ENCODE results near the gene EPHA4.

Gene EPHA4

DNA sequence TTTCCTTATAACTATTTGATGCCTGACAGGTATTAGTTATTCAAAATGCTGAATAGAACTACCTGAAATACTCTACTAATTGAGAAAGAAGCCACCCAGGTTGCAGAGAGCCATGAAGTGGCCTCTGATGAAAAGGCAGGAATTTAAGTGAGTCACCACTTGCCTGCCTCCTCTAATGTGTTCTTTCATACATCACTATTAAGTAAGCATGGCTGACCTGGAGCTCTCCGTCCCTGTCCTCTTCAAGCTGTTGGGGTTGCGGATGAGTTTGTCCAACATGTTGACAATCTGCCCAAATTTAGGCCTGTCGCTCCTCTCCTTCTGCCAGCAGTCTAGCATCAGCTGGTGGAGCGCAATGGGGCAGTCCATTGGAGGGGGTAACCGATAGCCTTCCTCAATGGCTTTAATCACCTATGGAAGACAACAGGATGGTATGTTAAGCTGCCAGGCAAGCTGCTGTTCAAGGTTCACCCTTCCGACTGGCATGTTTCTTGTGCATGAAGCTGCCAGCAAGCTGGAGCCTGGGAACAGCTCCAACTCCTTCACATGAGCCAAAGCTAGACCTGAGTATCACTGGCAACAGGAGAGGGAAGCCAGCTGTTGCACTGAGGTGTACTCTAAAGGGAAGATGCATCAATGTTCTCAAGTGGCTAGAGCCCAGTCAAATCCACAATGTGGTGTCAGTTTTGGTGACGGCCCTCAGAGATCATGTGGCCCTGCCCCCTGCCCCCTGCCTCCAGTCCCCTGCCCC, 142.2 kb downstream of the EPHA4 start:
- no peak for DNase-seq

DNA sequence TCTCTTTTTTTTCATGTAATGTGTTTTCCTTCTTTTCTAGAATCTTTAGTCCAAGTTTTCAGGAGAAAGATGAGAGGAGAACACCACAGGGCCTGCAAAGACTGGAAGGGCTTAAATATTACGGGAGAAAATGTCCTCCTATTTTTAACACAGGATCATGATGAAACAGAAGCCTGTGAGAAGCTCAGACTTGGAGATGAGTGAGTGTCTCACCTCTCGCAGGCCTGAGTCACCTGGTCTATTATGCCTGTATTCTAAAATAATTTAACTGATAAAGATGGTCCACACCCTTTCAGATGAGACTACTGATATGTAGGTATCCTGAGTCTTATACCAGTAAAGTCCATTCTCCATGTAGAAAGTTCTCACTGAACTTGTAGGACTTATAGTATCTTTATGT, 143.2 kb downstream of the EPHA4 start:
- DNase-seq, result no peak

DNA sequence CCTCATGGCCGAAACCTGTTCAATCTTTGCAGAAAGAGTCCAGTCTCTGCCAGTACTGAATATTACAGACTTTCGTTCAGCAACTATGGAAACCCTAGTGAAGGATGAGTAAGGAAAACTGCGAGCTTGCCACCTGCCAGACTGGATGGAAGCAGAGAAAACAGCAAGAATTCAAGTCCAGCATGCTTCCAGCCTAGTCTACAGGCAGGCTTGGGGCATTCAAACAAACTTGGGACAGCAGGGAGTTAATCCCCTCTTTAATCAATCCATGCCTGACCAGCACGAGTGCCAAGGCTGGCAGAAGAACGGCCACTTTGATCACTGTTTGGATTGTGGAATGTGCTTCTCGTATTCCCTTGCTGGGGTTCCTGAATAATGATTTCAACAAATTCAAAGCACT, 145.2 kb downstream of the EPHA4 start:
- no peak for DNase-seq

DNA sequence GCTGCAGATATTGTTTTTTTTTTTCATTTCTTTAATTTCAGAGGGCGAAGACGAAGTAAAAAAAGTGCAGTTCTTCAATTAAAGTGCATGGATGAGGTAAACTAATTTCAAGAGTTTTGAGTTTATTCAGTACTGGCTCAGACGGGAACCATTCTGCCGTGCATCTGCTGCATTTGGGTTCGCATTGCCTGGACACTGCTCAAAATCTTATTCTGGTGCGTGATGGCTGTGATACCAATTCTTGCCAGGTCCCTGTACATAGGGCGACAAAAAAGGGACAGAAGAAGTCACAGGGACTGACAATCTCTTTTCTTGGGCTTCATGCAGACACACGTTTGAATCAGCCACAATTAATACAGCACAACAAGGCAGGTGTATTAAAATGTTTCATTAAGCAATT, 146.2 kb downstream of the EPHA4 start:
- DNase-seq, result no peak

GRCh38 chr2:221425353-221425752, 146.8 kb downstream of the EPHA4 start:
- no peak for DNase-seq

GRCh38 chr2:221423210-221423804, 148.8 kb downstream of the EPHA4 start:
- no peak for DNase-seq

DNA sequence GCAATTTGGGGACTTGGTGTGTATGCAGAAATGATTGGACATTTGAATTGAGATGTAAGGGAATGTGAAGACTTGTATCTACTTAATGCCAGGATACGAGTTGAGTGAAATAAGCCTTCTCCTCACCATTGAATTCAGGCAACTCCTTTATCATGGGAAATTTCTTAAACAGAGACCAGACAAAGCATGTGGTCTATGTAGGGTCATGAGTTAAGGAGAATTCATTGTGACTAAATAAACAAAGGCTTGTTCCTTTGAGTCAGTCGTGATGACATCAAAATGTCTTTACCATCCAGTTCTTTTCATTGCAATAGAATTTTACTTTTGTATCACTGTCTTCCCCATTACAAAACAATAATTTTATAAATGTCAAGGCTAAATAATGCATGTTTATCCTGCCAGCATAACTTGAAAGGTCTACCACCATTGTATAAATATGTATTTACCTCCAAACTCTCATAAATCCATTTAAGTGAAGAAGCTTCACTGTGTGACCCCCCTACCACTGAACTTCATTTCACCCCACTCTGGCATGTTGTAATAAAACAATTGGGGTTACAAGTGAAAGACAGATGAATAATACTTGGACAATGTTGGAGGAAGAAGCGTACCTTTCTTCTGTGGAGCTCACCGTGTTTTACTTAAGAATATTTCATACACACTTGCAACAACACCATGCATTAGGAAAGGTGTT, 149.4 kb downstream of the EPHA4 start:
- DNase-seq, result no peak

DNA sequence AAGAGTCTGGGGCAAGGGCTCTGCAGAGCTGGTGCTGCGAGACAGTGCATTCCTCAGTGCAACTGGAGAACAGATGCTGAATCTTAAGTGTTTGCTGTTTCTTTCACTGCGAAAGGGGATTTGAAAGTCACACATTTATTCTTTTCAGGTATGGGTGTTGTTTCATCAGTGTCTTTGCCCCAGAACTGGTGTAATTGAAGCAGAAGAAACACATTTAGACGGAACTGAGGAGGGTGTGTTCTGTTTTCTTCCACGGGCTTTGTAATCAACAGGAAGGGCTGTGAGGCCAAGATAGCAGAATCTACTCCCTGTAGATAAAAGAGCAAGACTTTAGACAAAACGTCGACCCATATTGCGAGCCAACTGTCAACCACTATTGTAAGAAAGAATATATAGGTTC, 151.9 kb downstream of the EPHA4 start:
- no peak for DNase-seq

DNA sequence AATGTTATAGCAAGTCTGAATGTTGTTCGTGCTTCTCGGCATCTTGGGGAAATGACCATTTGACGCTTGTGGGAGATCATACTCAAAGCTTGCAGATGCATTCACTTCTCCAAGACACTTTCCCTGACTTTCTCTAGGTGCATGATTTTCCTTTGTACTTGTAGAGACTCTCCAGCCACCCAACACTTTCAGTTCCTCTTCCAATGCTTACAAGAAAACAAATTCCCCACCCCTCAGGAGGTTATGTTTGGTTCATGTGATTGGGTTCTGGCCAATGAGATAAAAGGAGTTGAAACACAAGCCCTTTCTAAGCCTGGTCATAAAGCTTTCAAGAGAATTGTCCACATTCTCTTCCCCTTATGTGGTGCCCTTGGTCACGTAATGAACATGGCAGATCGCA, 156.3 kb downstream of the EPHA4 start:
- no peak for DNase-seq

DNA sequence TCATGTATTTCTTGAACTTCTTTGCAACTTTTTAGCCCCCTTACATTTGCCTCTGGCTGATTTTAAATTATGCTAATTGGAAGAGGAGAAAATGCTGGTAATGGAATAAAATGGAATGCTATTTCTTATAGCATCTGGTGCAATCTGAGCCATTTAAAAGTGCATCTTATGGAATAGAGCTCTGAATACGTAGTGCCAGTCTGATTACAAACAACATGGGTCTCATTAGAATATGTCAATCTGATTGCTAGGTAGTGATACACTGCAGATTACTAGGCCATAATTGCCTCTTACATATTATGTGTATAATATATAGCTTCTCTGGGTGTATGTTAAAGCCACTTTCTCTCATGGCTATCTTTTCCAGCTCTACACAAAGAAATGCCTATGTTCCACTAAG, 159.1 kb downstream of the EPHA4 start:
- no peak for DNase-seq

- DNase-seq, result no peak
Observed at GRCh38 chr2:221410487-221410886, 161.6 kb downstream of the EPHA4 start.

- DNase-seq, result no peak
Observed at GRCh38 chr2:221407765-221408164, 164.3 kb downstream of the EPHA4 start.

- no peak for DNase-seq
Observed at GRCh38 chr2:221405521-221405920, 166.6 kb downstream of the EPHA4 start.

DNA sequence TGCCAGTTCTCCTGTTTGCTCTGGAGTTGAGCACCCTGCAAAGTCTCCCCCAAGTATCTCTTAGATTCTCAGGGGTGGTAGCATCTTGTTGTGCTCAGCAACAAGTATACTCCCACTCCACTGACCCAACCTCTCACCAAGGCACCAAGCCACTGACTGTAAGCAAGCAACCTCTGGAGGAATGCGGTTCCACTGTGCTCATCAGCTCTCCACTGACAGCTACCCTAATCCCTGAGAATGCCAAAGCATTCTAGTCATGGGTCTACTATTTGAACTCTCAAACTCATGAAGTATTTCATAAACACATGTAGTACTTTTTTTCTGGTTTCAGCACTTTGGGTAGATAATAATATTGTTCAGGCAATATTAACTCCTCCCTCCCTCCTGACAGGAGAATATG, 170.0 kb downstream of the EPHA4 start:
- no peak for DNase-seq

- no peak for DNase-seq
Observed at GRCh38 chr2:221400411-221400810, 171.7 kb downstream of the EPHA4 start.

GRCh38 chr2:221399183-221399582, 172.9 kb downstream of the EPHA4 start:
- no peak for DNase-seq

GRCh38 chr2:221397187-221397586, 174.9 kb downstream of the EPHA4 start:
- DNase-seq, result no peak

- DNase-seq, result no peak
Observed at GRCh38 chr2:221392228-221392881, 179.7 kb downstream of the EPHA4 start.

GRCh38 chr2:221390878-221391277, 181.2 kb downstream of the EPHA4 start:
- no peak for DNase-seq

DNA sequence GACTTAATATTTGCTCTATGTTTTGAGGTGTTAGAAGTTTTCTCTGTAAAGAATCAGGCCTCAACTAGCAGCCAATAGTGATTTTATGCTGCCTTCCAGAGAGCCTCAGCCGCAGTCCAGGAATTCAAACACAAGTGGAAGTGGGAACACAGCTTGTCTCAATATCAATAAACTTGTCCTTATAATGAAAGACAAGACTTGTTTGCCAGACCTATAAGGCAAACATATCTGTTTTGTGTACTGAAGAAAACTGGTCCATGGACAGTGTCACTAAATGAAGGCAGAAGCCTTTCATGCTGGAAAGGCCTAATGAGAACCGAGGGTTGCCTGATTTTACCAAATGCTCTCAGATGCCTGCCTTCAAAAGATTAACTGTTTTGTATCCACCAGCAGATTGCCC, 182.2 kb downstream of the EPHA4 start:
- no peak for DNase-seq

DNA sequence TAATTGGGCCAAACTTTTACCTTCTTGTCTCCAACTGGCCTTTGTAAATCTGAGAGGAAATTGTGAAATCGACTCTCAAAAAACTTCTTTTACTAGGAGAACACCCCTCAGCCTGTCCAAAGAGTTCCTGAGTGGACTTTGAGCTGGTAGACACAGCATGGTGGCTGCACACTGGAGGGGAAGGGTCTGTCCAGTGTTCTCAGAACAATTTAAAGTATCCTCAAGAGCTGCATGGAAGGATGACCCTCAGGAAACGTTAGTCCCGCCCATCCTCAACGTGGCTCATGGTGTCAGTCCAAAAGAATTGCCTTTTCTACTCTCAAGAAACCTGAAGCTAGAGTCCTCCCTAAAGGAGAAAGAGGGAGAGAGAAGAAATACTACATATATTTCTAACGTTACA, 182.7 kb downstream of the EPHA4 start:
- no peak for DNase-seq

DNA sequence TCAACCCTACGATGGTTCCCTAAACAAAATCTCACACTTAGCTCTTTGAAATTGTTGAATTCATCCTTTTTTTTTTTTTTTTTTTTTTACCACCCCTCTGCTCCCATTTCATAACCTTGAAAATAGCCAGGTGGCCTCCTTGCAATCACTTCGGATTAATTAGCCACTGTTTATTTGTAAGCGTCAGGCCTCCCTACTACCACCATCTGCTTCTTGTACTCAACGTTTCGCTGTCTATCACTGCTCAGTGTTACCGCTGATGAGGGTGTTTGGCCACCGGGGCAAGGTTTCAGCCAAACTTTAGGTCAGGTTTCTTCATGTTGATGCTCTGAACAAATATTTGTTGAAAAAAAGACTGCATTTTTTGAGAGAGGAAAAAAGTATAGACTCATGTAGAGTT, 183.2 kb downstream of the EPHA4 start:
- no peak for DNase-seq

DNA sequence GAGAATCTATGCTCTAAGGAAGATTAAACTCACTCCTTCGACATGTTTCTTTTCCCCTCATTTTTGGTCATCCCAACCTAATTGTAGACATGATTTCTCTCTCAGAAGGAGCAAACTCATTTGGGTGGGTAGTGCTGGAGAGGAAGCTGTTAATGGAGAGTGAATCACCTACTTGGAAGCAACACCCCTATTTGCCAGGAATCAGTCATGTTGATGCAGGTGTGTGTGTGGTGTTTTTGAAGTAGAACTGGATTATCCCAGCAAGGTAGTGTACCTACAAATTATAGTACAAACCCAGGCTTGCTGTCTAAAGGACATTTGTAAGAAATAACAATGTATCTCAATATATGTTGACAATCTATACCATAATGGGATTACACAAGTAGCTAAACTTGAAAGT, 186.4 kb downstream of the EPHA4 start:
- no peak for DNase-seq

All from activated CD4-positive, CD25-positive, alpha-beta regulatory T cell (primary cell).